Measurements from ENCODE around the gene ADAD2.

ADAD2 gene

DNA sequence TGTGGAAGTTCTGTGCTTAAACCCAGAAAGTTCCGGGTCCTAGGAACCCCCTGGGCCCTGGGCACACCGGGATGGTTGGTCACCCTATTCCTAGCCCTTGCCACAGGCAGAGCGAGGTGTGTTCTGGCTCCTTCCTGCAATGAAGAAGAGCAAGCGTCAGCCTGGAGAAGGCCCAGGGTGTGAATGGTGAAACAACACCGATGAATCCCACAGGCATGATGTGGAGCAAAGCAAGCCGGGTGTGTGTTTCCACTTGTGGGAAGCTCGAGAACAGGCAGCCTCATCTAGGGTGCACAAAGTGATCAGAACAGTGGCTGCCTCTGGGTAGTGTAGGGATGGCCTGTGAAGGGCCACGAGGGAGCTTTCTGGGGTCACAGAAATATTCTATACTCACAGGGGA lies 35.1 kb downstream of the ADAD2 start:
- DNase-seq, result no peak

- DNase-seq, result no peak
These were observed 36.6 kb downstream of the ADAD2 start for GRCh38 chr16:84227548-84227947.

DNA sequence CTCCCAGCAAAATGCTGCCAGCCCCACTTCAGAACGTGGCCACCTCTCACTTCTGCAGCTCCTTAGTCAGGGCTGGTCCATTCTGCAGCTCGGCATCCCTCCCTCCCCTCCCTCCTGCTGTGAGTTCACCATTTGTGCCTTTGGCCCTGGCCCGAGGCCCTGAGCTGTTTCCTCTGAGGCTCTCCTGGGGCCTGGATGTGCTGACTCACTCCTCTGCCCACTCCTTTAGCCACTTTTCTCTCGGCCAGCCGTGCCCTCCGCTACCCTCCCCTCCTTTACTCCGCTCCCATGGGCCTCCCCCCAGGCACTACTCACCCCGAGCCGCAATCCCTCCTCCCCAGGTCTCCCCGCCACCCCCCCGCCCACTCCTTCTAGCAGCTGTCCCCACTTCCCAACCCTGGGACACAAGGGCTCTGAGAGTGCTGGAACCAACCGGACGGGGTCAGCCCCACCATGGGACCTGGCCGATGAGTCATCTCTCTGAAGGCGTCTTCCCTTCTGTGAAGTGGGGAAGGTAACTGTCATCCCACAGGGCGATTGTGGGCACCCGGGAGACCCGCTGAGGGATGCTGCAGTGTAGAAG lies 37.4 kb downstream of the ADAD2 start:
- DNase-seq, result no peak

DNA sequence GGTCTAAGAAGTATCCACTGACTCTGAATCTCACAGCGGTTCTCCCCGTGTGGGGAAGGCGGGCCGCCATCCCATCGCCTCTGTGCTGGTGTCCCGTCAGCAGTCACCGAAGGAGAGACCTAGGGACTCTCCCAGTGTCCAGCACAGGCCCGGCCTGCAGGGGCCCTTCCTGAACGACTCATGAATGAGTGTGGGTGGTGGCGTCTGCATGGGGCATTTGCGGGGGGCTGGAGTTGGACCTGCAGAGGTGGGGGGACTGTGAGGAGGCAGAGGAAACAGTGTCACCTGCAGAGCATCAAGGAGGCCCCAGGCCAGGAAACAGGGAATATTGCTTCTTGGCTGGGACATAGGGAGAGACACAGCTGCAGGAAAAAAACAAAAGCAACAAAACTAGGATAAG lies 38.5 kb downstream of the ADAD2 start:
- DNase-seq, result no peak

- DNase-seq, result no peak
These were observed 41.1 kb downstream of the ADAD2 start for GRCh38 chr16:84232060-84232459.

DNA sequence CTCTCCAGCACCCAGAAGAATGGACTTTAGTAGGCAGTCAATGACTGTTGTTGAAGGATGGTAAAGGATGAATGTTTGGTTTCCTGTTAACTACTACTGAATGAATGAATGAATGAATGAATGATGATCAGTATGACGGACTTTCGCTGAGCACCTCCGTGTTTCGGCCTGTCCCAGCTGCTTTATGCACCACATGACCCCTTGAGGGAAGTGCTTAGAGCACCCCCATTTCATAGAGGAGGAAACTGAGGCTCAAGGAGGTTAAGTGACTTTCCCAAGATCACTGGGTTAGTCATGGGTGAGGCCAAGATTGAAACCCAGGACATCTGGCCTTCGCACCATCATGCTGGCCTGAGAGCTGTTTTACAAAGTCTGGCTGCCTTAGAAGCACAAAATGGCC lies 42.0 kb downstream of the ADAD2 start:
- no peak for DNase-seq

- no peak for DNase-seq
These were observed 42.8 kb downstream of the ADAD2 start for GRCh38 chr16:84233748-84234147.

- DNase-seq, result no peak
These were observed 43.6 kb downstream of the ADAD2 start for GRCh38 chr16:84234321-84235241.

DNA sequence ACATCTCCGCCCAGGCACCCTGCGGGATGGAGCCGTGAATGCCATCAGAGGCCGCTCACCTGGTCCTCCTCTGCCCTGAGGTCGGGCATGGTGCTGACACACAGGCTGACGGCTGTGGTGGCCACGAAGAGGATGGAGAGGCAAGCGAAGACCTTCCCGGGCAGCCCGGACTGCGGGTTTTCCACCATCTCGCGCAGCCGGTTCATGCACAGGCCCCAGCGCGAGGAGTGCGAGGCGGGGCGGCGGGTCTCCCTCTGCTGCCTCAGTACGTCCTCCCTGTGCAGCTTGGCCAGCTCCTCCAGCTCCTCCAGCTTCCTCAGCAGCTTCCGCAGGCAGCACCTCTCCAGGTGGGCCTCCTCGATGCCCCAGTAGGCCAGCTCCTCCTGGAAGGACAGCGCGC lies 45.7 kb downstream of the ADAD2 start:
- DNase-seq, result no peak

DNA sequence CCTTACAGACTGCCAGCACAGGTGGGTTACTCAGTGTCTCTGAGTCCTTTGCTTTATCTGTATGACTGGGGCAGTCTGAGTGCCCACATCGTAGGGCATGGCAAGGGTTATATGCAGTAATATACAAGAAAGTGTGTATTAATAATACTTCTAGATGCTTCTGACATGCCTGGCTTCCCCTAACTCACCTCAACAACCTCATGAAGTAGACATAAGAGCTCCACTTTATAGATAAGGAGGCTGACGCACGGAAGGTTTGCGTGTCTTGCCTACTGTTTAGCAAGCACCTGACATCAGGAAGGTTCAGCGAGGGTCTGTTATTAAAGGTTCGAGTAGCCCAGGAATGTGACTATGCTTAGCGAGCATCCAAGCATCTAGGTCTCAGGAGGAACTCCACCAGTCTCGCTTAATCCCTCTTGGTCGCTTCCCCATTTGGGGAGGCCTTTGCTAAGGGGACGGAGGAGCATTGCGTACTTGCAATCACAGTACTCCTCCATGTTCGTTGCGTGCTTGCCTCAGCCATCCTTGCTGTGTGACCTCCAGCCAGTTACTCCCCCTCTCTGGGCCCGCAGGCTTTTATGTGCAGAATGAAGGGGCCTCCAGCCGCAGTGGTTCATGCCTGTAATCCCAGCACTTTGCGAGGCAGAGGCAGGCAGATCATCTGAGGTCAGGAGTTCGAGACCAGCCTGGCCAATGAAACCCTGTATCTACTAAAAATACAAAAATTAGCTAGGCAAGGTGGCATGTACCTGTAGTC lies 47.2 kb downstream of the ADAD2 start:
- DNase-seq, result no peak

GRCh38 chr16:84239141-84239769 lies 48.3 kb downstream of the ADAD2 start:
- no peak for DNase-seq

- DNase-seq, result no peak
These were observed 49.0 kb downstream of the ADAD2 start, which contains the start of gene KCNG4 for GRCh38 chr16:84239909-84240308. Gene KCNG4, minus strand, starts transcription at chr16:84240012. Its CDS starts 2,527 bp downstream, at chr16:84237485.

GRCh38 chr16:84240455-84240854 lies 49.5 kb downstream of the ADAD2 start:
- DNase-seq, result no peak

- DNase-seq, result no peak
These were observed 50.8 kb downstream of the ADAD2 start for GRCh38 chr16:84241778-84242177.

- no peak for DNase-seq
These were observed 51.9 kb downstream of the ADAD2 start for GRCh38 chr16:84242839-84243238.

DNA sequence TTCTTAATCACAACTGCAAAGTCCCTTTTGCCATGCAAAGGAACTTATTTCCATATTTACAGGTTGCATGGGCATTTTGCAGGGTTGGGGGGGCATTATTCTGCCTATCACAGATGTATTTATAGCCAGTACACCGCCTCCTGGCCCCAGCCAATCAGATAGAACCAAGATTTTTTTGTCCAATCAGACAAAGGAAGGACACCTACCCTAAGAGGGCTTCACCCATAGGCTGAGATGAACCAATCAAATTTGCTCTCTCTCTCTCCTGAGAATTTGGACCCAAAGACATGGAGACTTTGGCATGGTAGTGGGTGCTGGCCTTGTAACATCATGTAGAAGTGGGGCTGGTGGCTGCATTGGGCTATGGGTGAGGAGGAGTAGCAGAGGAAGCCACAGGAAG lies 52.8 kb downstream of the ADAD2 start:
- no peak for DNase-seq

- no peak for DNase-seq
These were observed 53.8 kb downstream of the ADAD2 start for GRCh38 chr16:84244728-84245127.

DNA sequence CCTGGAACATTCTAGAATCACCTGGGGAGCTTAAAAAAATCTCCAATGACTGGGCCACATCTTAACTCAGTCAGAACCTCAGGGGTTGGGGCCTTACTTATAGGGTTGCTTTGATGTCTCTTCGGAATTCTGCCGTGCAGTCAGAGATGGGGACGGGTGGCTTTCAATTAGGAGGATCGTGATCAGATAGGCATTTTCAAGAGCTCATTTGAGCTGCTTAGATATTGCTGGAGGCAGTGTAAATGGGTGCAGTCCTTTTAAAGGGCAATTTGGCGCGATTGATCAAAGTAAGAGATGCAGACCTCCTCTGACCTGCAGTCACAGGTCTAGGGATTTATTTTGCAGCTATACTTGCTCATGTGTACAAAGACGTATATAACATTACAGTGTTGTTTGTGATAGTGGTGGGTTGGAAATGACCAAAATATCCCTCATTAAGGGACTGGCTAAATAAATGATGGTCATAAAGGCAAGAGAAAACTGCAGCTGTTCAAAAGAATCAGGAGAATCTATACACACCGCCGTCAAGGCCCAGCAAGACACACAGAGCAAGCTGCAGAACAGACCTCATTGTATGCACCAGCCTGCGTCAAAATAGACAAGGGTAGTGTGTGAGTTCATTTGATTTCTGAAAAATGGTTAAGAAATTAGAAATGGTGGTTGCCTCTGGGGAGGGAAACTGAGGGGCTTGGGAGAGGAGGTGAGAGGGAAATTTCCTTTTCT lies 55.2 kb downstream of the ADAD2 start:
- no peak for DNase-seq

GRCh38 chr16:84246679-84247077 lies 55.7 kb downstream of the ADAD2 start:
- peak; percentile 29 for DNase-seq
